ENCODE data around the gene DIPK1C. TPM values are rescaled to one million over a fixed set of nuclear protein-coding genes. Genes with fewer than 3 reads are reported as not detected.

DIPK1C gene
- total RNA-seq, 4 donors from 2014 or later, result 0.16 to 0.27 TPM; not detected in 2

- intact Hi-C loops (cut with DNase I; ENCODE audit: low total_unique reads), result no loop called here
- Histone ChIP-seq H3K9me3 (no peaks in the 10 kb centered on the region), H3K4me1 (peaks cover 0 to 9% (median under 1%) of the 10 kb centered on the region in 4 donors), H3K4me3 (no peak overlapping the region), H3K27ac (no peak overlapping the region), H3K27me3 (no peaks in the 10 kb centered on the region), H3K36me3 (no peaks in the 10 kb centered on the region)
- in situ Hi-C loops (cut with MboI; ENCODE audit: low pct_ligation_motif_present in 1 of 4, low pct_unique_long_range_greater_than_20kb in 1 of 4, low sequenced_read_pairs in 3 of 4), result no loop called here
- 67 to 69% methylated on average over 3 to 4 of the region's 4 CpGs for WGBS, 2 donors (ENCODE audit: low coverage in 1 of 2)
- TF ChIP-seq, protein P1, sequence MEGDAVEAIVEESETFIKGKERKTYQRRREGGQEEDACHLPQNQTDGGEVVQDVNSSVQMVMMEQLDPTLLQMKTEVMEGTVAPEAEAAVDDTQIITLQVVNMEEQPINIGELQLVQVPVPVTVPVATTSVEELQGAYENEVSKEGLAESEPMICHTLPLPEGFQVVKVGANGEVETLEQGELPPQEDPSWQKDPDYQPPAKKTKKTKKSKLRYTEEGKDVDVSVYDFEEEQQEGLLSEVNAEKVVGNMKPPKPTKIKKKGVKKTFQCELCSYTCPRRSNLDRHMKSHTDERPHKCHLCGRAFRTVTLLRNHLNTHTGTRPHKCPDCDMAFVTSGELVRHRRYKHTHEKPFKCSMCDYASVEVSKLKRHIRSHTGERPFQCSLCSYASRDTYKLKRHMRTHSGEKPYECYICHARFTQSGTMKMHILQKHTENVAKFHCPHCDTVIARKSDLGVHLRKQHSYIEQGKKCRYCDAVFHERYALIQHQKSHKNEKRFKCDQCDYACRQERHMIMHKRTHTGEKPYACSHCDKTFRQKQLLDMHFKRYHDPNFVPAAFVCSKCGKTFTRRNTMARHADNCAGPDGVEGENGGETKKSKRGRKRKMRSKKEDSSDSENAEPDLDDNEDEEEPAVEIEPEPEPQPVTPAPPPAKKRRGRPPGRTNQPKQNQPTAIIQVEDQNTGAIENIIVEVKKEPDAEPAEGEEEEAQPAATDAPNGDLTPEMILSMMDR (IDR thresholded peaks at IDR 0.05), result no peak
- TF ChIP-seq EP300 (IDR thresholded peaks at IDR 0.05; ENCODE audit: low read depth), result no peak
- no peak for TF ChIP-seq POLR2AphosphoS5 (IDR thresholded peaks at IDR 0.05)
- TF ChIP-seq POLR2A (IDR thresholded peaks at IDR 0.05), result no peak
- DNase-seq, result no peak
These were observed 56.3 kb downstream of the DIPK1C start for GRCh38 chr18:74400813-74401212.

DNA sequence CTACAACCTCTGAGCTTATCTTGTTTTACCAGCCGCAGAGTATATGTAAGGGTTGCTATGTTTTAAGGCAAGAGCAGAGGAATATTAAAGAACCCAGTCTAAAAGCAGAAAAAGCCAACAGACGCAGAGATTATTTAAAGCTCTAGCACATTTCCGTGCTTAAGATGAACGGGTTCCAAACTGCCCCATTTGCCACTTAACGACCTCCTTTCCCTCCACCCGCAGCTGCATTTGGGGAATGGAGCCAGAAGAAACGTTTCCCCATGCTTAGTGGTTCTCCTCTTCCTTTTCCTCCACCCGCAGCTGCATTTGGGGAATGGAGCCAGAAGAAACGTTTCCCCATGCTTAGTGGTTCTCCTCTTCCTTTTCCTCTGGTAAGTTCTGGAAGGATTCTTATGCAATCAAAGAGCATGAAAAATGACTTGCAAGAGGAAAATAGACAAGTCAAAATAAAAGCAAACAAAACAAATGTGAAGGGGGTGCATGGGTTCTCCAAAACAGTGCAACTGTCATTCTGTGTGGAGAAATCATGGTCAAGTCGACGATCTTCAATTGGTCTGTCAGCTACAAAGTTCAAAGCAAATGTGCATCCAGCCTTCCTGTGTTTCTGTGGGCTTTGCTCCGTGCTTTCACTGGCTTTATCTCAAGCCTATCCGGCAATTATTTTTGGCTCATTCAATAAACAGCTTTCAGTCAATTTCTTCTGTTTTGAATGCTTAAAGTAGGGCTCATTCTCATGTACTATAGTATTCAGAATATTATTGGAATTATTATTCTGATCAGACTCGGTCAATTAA, 57.8 kb downstream of the DIPK1C start:
- 44% methylated on average over 13 to 14 of the region's 14 CpGs for WGBS, 2 donors (ENCODE audit: low coverage in 1 of 2)
- no peak overlapping the region for H3K27ac ChIP-seq
- in situ Hi-C loops (cut with MboI; ENCODE audit: low pct_ligation_motif_present in 1 of 4, low pct_unique_long_range_greater_than_20kb in 1 of 4, low sequenced_read_pairs in 3 of 4), result no loop called here
- H3K4me1 ChIP-seq, result peaks cover 0 to 9% (median 2%) of the 10 kb centered on the region in 4 donors
- no peak for DNase-seq
- intact Hi-C loops (cut with DNase I; ENCODE audit: low total_unique reads), result no loop called here
- H3K27me3 ChIP-seq, result no peaks in the 10 kb centered on the region
- TF ChIP-seq POLR2AphosphoS5 (IDR thresholded peaks at IDR 0.05) (no peak), POLR2A (IDR thresholded peaks at IDR 0.05) (no peak), EP300 (IDR thresholded peaks at IDR 0.05; ENCODE audit: low read depth) (no peak)
- TF ChIP-seq, protein P1 (IDR thresholded peaks at IDR 0.05), result no peak
- no peaks in the 10 kb centered on the region for H3K36me3 ChIP-seq
- no peaks in the 10 kb centered on the region for H3K9me3 ChIP-seq
- H3K4me3 ChIP-seq, result no peak overlapping the region

DNA sequence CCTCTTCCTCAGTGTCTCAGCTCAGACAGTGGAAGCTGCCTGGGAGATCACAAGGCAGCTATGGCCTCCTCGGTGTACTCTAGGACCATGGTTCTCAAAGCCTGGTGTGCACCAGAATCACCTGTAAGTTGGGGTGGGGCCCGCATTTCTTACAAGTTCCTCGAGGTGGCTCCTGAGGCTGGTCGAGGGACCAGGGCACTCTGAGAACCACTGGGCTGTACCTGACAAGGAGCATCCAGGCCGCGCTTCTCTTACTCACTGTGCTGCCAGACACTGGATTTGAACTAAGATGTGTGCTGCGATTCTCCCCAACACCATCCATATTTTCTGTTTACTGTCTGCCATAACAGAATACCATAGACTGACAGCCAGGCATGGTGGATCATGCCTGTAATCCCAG, 59.5 kb downstream of the DIPK1C start:
- Histone ChIP-seq H3K36me3 (no peaks in the 10 kb centered on the region), H3K4me3 (no peak overlapping the region), H3K27me3 (no peaks in the 10 kb centered on the region), H3K27ac (no peak overlapping the region), H3K4me1 (peaks cover 0 to 9% (median 2%) of the 10 kb centered on the region in 4 donors), H3K9me3 (no peaks in the 10 kb centered on the region)
- intact Hi-C loops (cut with DNase I; ENCODE audit: low total_unique reads) (no loop called here), in situ Hi-C loops (cut with MboI; ENCODE audit: low pct_ligation_motif_present in 1 of 4, low pct_unique_long_range_greater_than_20kb in 1 of 4, low sequenced_read_pairs in 3 of 4) (no loop called here)
- 72 to 86% methylated on average over 2 to 7 of the region's 7 CpGs for WGBS, 2 donors (ENCODE audit: low coverage in 1 of 2)
- DNase-seq, result no peak
- TF ChIP-seq POLR2AphosphoS5 (IDR thresholded peaks at IDR 0.05) (no peak), EP300 (IDR thresholded peaks at IDR 0.05; ENCODE audit: low read depth) (no peak), POLR2A (IDR thresholded peaks at IDR 0.05) (no peak)
- TF ChIP-seq, protein P1 (IDR thresholded peaks at IDR 0.05), result no peak

- 57 to 69% methylated on average over 7 to 16 of the region's 16 CpGs for WGBS, 2 donors (ENCODE audit: low coverage in 1 of 2)
- TF ChIP-seq POLR2AphosphoS5 (IDR thresholded peaks at IDR 0.05), result no peak
- Histone ChIP-seq H3K36me3 (no peaks in the 10 kb centered on the region), H3K4me3 (no peak overlapping the region), H3K9me3 (no peaks in the 10 kb centered on the region), H3K27ac (no peak overlapping the region), H3K4me1 (peaks cover 0 to 9% (median 2%) of the 10 kb centered on the region in 4 donors), H3K27me3 (no peaks in the 10 kb centered on the region)
- intact Hi-C loops (cut with DNase I; ENCODE audit: low total_unique reads) (no loop called here), in situ Hi-C loops (cut with MboI; ENCODE audit: low pct_ligation_motif_present in 1 of 4, low pct_unique_long_range_greater_than_20kb in 1 of 4, low sequenced_read_pairs in 3 of 4) (no loop called here)
- no peak for DNase-seq
These were observed 60.6 kb downstream of the DIPK1C start for GRCh38 chr18:74396171-74397169.

Measured in transverse colon (tissue), 4 donors.